GM08714 (cell line): Measurements from ENCODE around the gene ITPK1.

Source experiments
- H3K4me3 ChIP-seq: fragments of 200-500 bp; sonication (Bioruptor generic); 2 replicates; pipeline ENCODE4 v1.5.1; 2014; ENCODE audit warnings: mild to moderate bottlenecking, low read length, inconsistent platforms
- ZNF274 ChIP-seq: IDR thresholded peaks from 2 replicates; pipeline ENCODE4 v1.6.1; 2012; ENCODE audit warnings: mild to moderate bottlenecking, low read depth, low read length

Gene ITPK1

DNA sequence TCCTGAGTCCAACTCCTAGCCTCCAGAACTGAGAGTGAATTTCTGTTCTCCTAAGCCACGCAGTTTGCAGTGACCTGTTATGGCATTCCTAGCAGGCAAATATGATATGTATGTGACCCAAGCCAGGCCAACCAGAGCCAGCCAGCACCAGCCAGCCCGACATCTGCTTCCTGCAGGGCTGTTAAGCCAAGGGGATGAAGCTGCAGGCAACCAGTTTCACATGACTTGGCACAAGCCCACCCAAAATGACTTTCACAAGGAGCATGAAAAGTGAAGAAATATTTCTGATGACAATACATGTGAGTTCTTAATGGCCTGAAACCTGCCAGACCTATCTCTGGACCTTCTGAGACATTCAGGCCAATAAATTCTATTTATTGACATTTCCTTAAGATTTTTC lies 68.1 kb downstream of the ITPK1 start:
- TF ChIP-seq ZNF274, result no peak
- no peak overlapping the region for H3K4me3 ChIP-seq

DNA sequence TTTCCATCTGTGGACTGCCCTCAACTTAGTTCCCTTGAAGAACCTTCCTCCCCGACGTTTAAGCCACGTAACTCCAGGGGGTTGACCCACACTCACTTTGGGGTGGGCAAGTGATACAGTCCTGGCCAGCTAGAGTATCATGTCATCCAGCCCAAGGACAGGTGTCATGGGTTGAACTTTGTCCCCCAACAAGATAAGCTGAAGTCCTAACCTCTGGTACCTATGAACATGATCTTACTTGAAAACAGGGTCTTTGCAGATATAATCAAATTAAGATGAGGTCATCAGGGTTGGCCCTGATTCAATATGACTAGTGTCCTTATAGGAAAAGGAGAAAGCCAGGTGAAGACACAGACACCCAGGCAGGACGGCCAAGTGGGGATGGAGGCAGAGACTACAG lies 68.6 kb downstream of the ITPK1 start:
- TF ChIP-seq ZNF274, result no peak
- no peak overlapping the region for H3K4me3 ChIP-seq

DNA sequence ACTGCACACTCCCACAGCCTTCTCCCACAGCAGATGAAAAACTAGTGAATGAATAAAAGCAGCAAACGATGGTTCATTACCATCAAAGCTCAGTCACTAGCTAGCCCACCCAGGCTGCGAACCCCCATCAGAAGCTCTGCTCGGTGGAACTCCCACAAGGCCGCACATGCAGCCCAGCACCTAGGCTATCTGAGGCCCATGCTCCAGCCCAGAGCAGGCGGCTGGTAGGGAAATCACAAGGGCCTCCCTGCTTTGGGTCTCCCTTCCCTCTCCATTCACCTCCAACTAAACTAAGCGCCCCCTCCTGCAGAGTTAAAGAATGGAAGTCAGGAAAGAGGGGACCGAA lies 69.0 kb downstream of the ITPK1 start:
- H3K4me3 ChIP-seq, result no peak overlapping the region
- TF ChIP-seq ZNF274, result no peak

DNA sequence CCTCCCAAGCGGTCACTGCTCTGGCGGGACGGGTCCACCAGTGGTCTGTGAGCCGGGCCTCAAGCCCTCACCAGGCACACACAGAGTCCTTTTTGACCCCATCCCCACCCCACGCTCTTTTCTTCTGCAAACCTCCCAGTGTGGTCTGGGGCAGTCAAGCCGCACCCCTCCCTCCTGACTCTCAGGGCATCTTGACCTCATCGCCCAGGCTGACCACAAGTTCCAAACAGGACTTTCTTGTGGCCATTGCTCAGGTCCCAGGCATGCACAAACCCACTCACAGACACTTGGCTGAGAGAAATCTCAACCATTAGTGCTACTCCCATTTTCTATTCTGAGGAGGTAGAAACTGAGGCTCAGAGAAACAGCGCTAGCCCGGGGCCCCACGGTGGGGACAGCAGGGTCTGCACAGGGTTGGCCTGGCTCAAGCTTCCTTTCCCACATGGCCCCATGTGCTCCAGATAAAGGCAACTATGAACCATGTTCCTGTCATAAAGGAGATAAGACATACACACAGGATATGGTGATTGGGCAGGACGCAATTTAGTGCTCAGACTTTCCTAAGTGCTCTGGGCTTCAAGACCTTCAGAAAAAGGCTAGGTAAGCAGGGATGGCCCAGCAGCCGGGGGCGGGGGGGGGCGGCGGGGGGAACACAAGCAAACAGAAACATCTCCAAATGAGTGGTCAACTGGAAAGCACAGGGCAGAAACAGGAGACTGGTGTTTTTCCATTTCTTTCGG lies 69.6 kb downstream of the ITPK1 start:
- TF ChIP-seq ZNF274, result no peak
- H3K4me3 ChIP-seq, result no peak overlapping the region

DNA sequence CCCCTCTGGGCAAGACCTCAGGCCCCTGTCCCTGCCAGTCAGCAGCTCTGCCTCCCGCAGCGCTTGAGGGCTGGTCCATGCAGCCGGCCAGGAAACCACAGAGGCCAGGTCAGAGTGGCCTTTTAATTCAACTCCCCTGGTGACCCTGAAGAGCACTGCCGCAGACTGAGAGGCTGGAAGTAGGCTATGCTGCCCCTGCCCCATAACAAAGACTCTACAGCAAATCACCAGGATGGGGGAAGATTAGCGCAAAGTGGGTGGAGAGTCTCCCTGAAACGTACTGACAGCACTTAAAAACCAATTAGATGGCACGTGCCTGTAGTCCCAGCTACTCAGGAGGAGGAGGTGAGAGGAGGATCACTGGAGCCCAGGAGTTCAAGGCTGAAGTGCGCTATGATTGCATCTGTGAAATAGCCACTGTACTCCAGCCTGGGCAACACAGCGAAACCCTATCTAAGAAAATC lies 70.5 kb downstream of the ITPK1 start:
- no peak for TF ChIP-seq ZNF274
- no peak overlapping the region for H3K4me3 ChIP-seq

DNA sequence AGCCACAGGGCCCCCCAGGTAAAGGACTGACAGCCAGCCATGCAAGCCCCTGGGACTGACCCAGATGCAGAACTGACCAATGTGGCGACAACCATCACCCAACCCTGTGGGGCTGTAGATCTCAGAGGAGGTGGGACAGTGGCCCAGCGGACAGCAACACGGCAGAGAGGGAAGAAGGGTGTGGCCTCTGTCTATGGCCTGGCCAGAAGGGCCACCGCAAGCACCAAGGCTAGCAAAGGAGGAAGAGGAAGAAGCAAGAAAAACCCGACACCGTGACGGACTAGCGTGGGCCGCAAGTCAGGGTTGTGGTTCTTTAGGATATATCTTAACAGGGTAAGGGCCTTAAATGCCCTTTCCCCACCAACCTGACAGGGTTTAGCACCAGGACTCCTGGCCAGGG lies 71.2 kb downstream of the ITPK1 start:
- no peak overlapping the region for H3K4me3 ChIP-seq
- no peak for TF ChIP-seq ZNF274

- H3K4me3 ChIP-seq, result no peak overlapping the region
- no peak for TF ChIP-seq ZNF274
Observed at GRCh38 chr14:93044121-93044520, 71.6 kb downstream of the ITPK1 start.

- TF ChIP-seq ZNF274, result no peak
- no peak overlapping the region for H3K4me3 ChIP-seq
Observed at GRCh38 chr14:93042968-93043940, 72.5 kb downstream of the ITPK1 start.

DNA sequence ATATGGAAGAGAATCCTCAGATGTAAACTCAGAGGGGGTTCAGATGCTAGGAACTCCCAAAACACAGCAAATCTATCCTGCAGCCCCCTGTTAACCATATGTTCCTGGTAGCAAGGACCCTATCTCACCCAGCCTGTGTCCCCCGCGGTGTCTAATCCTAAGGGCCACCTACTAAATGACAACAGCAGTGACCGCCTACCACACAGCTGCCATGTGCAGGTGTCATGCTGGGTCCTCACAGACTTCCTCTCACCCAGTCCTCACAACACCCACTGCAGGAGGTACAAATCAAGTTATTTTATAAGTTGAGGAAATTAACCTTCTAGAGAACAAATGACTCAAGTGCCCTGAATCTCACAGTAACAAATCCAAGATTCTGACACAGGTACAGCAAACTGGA lies 73.9 kb downstream of the ITPK1 start:
- TF ChIP-seq ZNF274, result no peak

GRCh38 chr14:93040982-93041381 lies 74.7 kb downstream of the ITPK1 start:
- no peak for TF ChIP-seq ZNF274
- H3K4me3 ChIP-seq, result no peak overlapping the region

More for the DNA sequence above, 73.9 kb downstream of the ITPK1 start:
- H3K4me3 ChIP-seq, result no peak overlapping the region

DNA sequence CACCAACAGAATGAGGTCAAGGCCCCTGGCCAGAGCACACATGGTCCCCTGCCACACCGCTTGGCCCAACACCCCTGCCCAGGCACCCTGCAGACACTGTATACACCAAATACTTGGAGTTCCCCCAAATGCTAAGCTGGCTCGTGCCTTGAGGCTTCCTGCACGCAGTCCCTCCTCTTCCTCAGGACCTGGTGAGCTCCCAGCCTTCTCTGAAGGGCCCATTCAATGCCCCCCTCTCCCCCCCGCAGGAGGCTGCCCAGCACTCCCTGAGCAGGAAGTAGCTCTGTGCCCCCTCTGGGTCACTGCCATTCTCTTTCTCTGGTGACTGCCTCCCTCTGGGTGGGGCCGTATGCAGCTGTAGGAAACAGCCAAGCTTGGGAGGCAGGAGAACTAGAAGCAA lies 75.3 kb downstream of the ITPK1 start:
- no peak for TF ChIP-seq ZNF274
- no peak overlapping the region for H3K4me3 ChIP-seq

- no peak for TF ChIP-seq ZNF274
- H3K4me3 ChIP-seq, result no peak overlapping the region
Observed at GRCh38 chr14:93039649-93040315, 75.9 kb downstream of the ITPK1 start.

GRCh38 chr14:93037351-93037750 lies 78.4 kb downstream of the ITPK1 start:
- TF ChIP-seq ZNF274, result no peak
- H3K4me3 ChIP-seq, result no peak overlapping the region

DNA sequence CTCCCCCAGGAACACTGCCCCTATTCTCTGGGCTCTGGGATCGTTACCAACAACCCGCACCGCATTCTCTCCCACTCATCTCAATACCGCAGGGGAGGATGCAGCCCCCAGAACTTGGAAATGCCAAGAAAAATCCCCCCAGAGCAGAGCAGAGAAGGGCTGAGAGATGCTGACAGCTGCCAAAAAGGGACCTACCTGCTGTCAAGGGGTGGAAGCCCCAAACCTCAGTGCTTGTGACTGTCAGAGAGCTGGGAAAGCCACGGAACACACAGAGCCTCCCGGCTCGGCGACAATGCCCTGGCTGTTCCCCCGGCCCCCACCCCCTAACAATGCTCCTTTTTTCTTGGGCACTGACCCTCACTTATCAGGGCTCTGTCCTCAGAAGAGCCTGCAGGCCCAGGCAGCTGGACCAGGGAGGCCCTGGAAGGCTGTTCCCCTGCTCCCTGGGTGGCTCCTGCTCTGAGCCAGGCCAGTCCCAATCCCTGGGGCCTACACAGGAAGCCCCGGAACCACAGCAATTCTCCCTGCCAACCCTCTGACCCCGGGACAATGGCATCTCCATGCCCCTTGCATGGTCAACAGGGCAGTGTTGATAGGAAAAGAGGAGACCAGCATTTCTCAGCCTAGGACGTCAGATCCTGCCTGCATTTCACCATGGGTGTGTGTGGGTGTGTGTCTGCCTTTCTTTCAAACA lies 78.9 kb downstream of the ITPK1 start:
- no peak overlapping the region for H3K4me3 ChIP-seq
- no peak for TF ChIP-seq ZNF274
